HepG2 (cell line): ENCODE results near the gene ACSS3. TPM values are rescaled to one million over a fixed set of nuclear protein-coding genes. Genes with fewer than 3 reads are reported as not detected.

Experiments used
- AFF4 ChIP-seq: sonication (generic); formaldehyde crosslinking; IDR thresholded peaks from 2 replicates; pipeline ENCODE4 v1.4.0; 2020; ENCODE audit warnings: missing genetic modification reagents
- CREM ChIP-seq, 2 experiments: sonication (generic) in 1 of 2; formaldehyde crosslinking in 1 of 2; IDR thresholded peaks; 2 replicates each; pipeline versions ENCODE4 v1.4.0 to v1.6.1; 2016 to 2020; ENCODE audit warnings: antibody characterized with exemption in 1 of 2, mild to moderate bottlenecking in 1 of 2, missing genetic modification reagents in 1 of 2
- GATA4 ChIP-seq: sonication (generic); IDR thresholded peaks from 2 replicates; pipeline ENCODE4 v1.6.1; 2016; ENCODE audit warnings: antibody characterized with exemption, low read depth, borderline replicate concordance
- KDM2A ChIP-seq: sonication (generic); formaldehyde crosslinking; IDR thresholded peaks from 2 replicates; pipeline ENCODE4 v1.4.0; 2020; ENCODE audit warnings: low read depth, missing genetic modification reagents, borderline replicate concordance
- KDM5B ChIP-seq: sonication (generic); formaldehyde crosslinking; IDR thresholded peaks from 2 replicates; pipeline ENCODE4 v1.4.0; 2020; ENCODE audit warnings: missing genetic modification reagents, mild to moderate bottlenecking, borderline replicate concordance
- KMT2A ChIP-seq: sonication (generic); formaldehyde crosslinking; IDR thresholded peaks from 2 replicates; pipeline ENCODE4 v1.4.0; 2020; ENCODE audit warnings: missing genetic modification reagents
- MEF2D ChIP-seq: sonication (generic); formaldehyde crosslinking; IDR thresholded peaks from 2 replicates; pipeline ENCODE4 v1.5.1; 2020; ENCODE audit warnings: mild to moderate bottlenecking, missing genetic modification reagents
- MEIS2 ChIP-seq: sonication (generic); formaldehyde crosslinking; IDR thresholded peaks from 2 replicates; pipeline ENCODE4 v1.9.0; 2021; ENCODE audit warnings: mild to moderate bottlenecking, missing genetic modification reagents
- MIER3 ChIP-seq: IDR thresholded peaks from 2 replicates; pipeline ENCODE4 v1.6.1; 2016; ENCODE audit warnings: missing compliant biosample characterization, borderline replicate concordance
- POLR2AphosphoS2 ChIP-seq: IDR thresholded peaks from 2 replicates; pipeline ENCODE4 v1.6.1; 2011; ENCODE audit warnings: low read depth, low read length, improper control_type of control experiment
- RBM39 ChIP-seq: fragments of 200-400 bp; formaldehyde crosslinking; IDR thresholded peaks from one replicate; pipeline ENCODE4 v1.6.1; 2018; ENCODE audit warnings: antibody characterized with exemption, mild to moderate bottlenecking, low read depth, low read length; ENCODE audit not compliant: poor library complexity, severe bottlenecking
- SNAPC2 ChIP-seq: sonication (generic); formaldehyde crosslinking; IDR thresholded peaks from 2 replicates; pipeline ENCODE4 v1.8.1; 2022; ENCODE audit warnings: mild to moderate bottlenecking, missing genetic modification reagents
- TBX2 ChIP-seq: sonication (generic); formaldehyde crosslinking; IDR thresholded peaks from 2 replicates; pipeline ENCODE4 v1.5.0; 2020; ENCODE audit warnings: missing genetic modification reagents, mild to moderate bottlenecking, borderline replicate concordance
- TCF7 ChIP-seq: sonication (generic); IDR thresholded peaks from 2 replicates; pipeline ENCODE4 v1.6.1; 2016; ENCODE audit warnings: antibody characterized with exemption, low read depth
- TEAD3 ChIP-seq: optimal IDR thresholded peaks from 2 replicates; pipeline ENCODE3; 2016; ENCODE audit warnings: borderline replicate concordance
- TFAP4 ChIP-seq: sonication (generic); IDR thresholded peaks from 2 replicates; pipeline ENCODE4 v1.6.1; 2016; ENCODE audit warnings: low read depth, borderline replicate concordance
- TGIF2 ChIP-seq: IDR thresholded peaks from 2 replicates; pipeline ENCODE4 v1.6.1; 2016; ENCODE audit warnings: control low read depth, missing compliant biosample characterization
- ZBTB49 ChIP-seq: sonication (generic); formaldehyde crosslinking; IDR thresholded peaks from 2 replicates; pipeline ENCODE4 v1.4.0; 2020; ENCODE audit warnings: missing genetic modification reagents, borderline replicate concordance
- ZNF451 ChIP-seq: sonication (generic); formaldehyde crosslinking; IDR thresholded peaks from 2 replicates; pipeline ENCODE4 v1.5.0; 2020; ENCODE audit warnings: mild to moderate bottlenecking, missing genetic modification reagents
- ZNF501 ChIP-seq: sonication (generic); formaldehyde crosslinking; IDR thresholded peaks from 2 replicates; pipeline ENCODE4 v1.5.1; 2020; ENCODE audit warnings: mild to moderate bottlenecking, moderate library complexity, missing genetic modification reagents
- ZNF607 ChIP-seq: sonication (generic); formaldehyde crosslinking; IDR thresholded peaks from 2 replicates; pipeline ENCODE4 v1.5.1; 2020; ENCODE audit warnings: missing genetic modification reagents, mild to moderate bottlenecking, borderline replicate concordance
- ZNF709 ChIP-seq: sonication (generic); formaldehyde crosslinking; IDR thresholded peaks from 2 replicates; pipeline ENCODE4 v1.5.0; 2020; ENCODE audit warnings: mild to moderate bottlenecking, missing genetic modification reagents
- ZNF800 ChIP-seq: sonication (generic); formaldehyde crosslinking; IDR thresholded peaks from 2 replicates; pipeline ENCODE4 v1.4.0; 2020; ENCODE audit warnings: missing genetic modification reagents
- polyA plus RNA-seq, 8 experiments: library from polyadenylated mRNA; depleted of rRNA in 3 of 8; stranded (reverse) in 7 of 8; unstranded in 1 of 8; fragments of >200 nt; fragmentation: Illumina TruSeq in 4 of 8; extraction: Trizol in 4 of 8; gene quantifications; 2 replicates each; pipeline versions ENCODE4 v1.2.1 to v1.2.3, GENCODE V29; 2011 to 2016; ENCODE audit warnings: low read depth in 4 of 8, missing spikeins in 1 of 8, mixed read lengths in 1 of 8; ENCODE audit not compliant: insufficient read depth in 1 of 8
- total RNA-seq, 5 experiments: library from RNA; depleted of rRNA; stranded (reverse); fragments of >200 nt; fragmentation: Illumina TruSeq; extraction: Trizol; gene quantifications; 2 replicates each; pipeline ENCODE4 v1.2.3, GENCODE V29; 2016; ENCODE audit warnings: low read depth in 1 of 5

The ACSS3 gene
- total and polyA plus RNA-seq, 2 of the 13 experiments (the other 11 are each of a cell fraction or from before 2014, with no cell fraction given), result 79.5 to 86.3 TPM

GRCh38 chr12:81143057-81143456 is 65.2 kb downstream of the ACSS3 start (continued):
- TF ChIP-seq TFAP4 (peak; percentile 76), MIER3 (peak; percentile 86; the same call in 1 of the 2 replicates), TGIF2 (CRISPR knock-in tag) (peak; percentile 52; the same call in 1 of the 2 replicates), TCF7 (peak; percentile 99), MEF2D (CRISPR knock-in tag) (peak; percentile 92), ZNF501 (CRISPR knock-in tag) (no peak), ZNF800 (CRISPR knock-in tag) (no peak), GATA4 (peak; percentile 97), POLR2AphosphoS2 (no peak), SNAPC2 (CRISPR knock-in tag) (0 out of 2 replicates have a peak, but pooled peaks have one; percentile 34), CREM (IDR thresholded peaks at IDR 0.05) (peak; percentile 96), CREM (CRISPR knock-in tag; IDR thresholded peaks at IDR 0.05) (no peak), KDM2A (CRISPR knock-in tag) (no peak), RBM39 (no peak), KDM5B (CRISPR knock-in tag) (no peak), TBX2 (CRISPR knock-in tag) (peak; percentile 93), TEAD3 (CRISPR knock-in tag) (peak; percentile 85), AFF4 (CRISPR knock-in tag) (no peak), ZNF709 (no peak), ZNF607 (no peak), ZBTB49 (CRISPR knock-in tag) (no peak), ZNF451 (no peak), MEIS2 (CRISPR knock-in tag) (peak; percentile 64; the same call in 1 of the 2 replicates), KMT2A (CRISPR knock-in tag) (no peak)
